Upper lobe of left lung (tissue), 6 donors: ENCODE measurements around the gene GXYLT1. TPM values are rescaled to one million over a fixed set of nuclear protein-coding genes. Genes with fewer than 3 reads are reported as not detected.
A peak's percentile ranks its signal among the peaks of the same experiment; 100 is the strongest.
"Not testable (repeated sequence)": the region's sequence is repeated elsewhere in the genome, so short reads cannot be mapped to it uniquely, and the experiment has no call there.

Experiments
- ATAC-seq, 2 donors: fragments of 200-7000 bp; cut with Tn5 transposase; one replicate each; pipeline ENCODE4 v1.9.1; 2022; ENCODE audit warnings: mild to moderate bottlenecking in 2 of 2, moderate library complexity in 2 of 2; ENCODE audit not compliant: low FRiP score in 2 of 2
- DNase-seq, 2 donors: peaks; one replicate each; pipeline ENCODE4 v3.0.0-alpha.2; 2019 to 2020
- H3K27ac ChIP-seq, 4 donors: fragments of 200-600 bp; sonication (generic); one replicate each; pipeline ENCODE4 v1.5.1; 2016 to 2019
- H3K27me3 ChIP-seq, 4 donors: fragments of 200-600 bp; sonication (generic); one replicate each; pipeline ENCODE4 v1.5.1; 2017 to 2019
- H3K36me3 ChIP-seq, 4 donors: fragments of 200-600 bp; sonication (generic); one replicate each; pipeline ENCODE4 v1.5.1; 2016 to 2019
- H3K4me1 ChIP-seq, 4 donors: fragments of 200-600 bp; sonication (generic); one replicate each; pipeline ENCODE4 v1.5.1; 2018 to 2019
- H3K4me3 ChIP-seq, 4 donors: fragments of 200-600 bp; sonication (generic); one replicate each; pipeline ENCODE4 v1.5.1; 2017 to 2019; ENCODE audit warnings: mild to moderate bottlenecking in 2 of 4, moderate library complexity in 1 of 4
- H3K9me3 ChIP-seq, 4 donors: fragments of 200-600 bp; sonication (generic); one replicate each; pipeline ENCODE4 v1.5.1; 2018 to 2019
- EP300 ChIP-seq, 4 donors: sonication (generic); formaldehyde crosslinking; IDR thresholded peaks; one replicate each; pipeline ENCODE4 v1.5.1; 2017; ENCODE audit warnings: antibody characterized with exemption in 4 of 4, control low read depth in 2 of 4
- POLR2A ChIP-seq, 4 donors: fragments of 450-650 bp; IDR thresholded peaks; one replicate each; pipeline ENCODE4 v1.5.1; 2016 to 2017; ENCODE audit warnings: antibody characterized with exemption in 4 of 4, mild to moderate bottlenecking in 2 of 4
- POLR2AphosphoS5 ChIP-seq, 2 donors: sonication (generic); formaldehyde crosslinking; IDR thresholded peaks; one replicate each; pipeline ENCODE4 v1.5.1; 2017; ENCODE audit warnings: antibody characterized with exemption in 2 of 2
- WGBS, 2 donors: methylation state at CpG; one replicate each; pipeline ENCODE4 v1.1.5; 2017 to 2018; 5-methylcytosine and 5-hydroxymethylcytosine counted together
- total RNA-seq, 6 donors: library from RNA; depleted of rRNA in 4 of 6; stranded (reverse); fragments of >200 nt in 4 of 6; gene quantifications; one replicate each; pipeline versions ENCODE4 v1.1.0 to v1.2.1, GENCODE V29; 2016 to 2021
- TF ChIP-seq, protein P1 (sequence below), 6 experiments: fragments of 450-650 bp in 4 of 6; fragments of 200-600 bp in 2 of 6; sonication (generic) in 2 of 6; IDR thresholded peaks; one replicate each; pipeline ENCODE4 v1.5.1; 2016 to 2019; ENCODE audit warnings: antibody characterized with exemption in 6 of 6
- donor health status: DM: no; HTN: no; CAD: no; lungs with moderate emphysema.
- donor health status: DM: no; HTN: yes; CAD: no; lungs with severe emphysema.

The GXYLT1 gene
- total RNA-seq, 6 donors from 2014 or later, result 11.3 to 24.6 (median 12.3) TPM

GRCh38 chr12:42053456-42053855 lies 91.2 kb downstream of the GXYLT1 start:
- no peaks in the 10 kb centered on the region for H3K4me1 ChIP-seq
- 81 to 86% methylated on average over 2 of the region's 2 CpGs for WGBS, 2 donors
- TF ChIP-seq POLR2A (IDR thresholded peaks at IDR 0.05) (no peak), EP300 (IDR thresholded peaks at IDR 0.05) (no peak), POLR2AphosphoS5 (IDR thresholded peaks at IDR 0.05) (no peak)
- TF ChIP-seq, protein P1, sequence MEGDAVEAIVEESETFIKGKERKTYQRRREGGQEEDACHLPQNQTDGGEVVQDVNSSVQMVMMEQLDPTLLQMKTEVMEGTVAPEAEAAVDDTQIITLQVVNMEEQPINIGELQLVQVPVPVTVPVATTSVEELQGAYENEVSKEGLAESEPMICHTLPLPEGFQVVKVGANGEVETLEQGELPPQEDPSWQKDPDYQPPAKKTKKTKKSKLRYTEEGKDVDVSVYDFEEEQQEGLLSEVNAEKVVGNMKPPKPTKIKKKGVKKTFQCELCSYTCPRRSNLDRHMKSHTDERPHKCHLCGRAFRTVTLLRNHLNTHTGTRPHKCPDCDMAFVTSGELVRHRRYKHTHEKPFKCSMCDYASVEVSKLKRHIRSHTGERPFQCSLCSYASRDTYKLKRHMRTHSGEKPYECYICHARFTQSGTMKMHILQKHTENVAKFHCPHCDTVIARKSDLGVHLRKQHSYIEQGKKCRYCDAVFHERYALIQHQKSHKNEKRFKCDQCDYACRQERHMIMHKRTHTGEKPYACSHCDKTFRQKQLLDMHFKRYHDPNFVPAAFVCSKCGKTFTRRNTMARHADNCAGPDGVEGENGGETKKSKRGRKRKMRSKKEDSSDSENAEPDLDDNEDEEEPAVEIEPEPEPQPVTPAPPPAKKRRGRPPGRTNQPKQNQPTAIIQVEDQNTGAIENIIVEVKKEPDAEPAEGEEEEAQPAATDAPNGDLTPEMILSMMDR (IDR thresholded peaks at IDR 0.05), result no peak
- no peak overlapping the region for H3K4me3 ChIP-seq
- no peak for ATAC-seq
- no peak for DNase-seq
- no peak overlapping the region for H3K27ac ChIP-seq
- no peaks in the 10 kb centered on the region for H3K36me3 ChIP-seq
- H3K27me3 ChIP-seq, result no peaks in the 10 kb centered on the region
- H3K9me3 ChIP-seq, result no peaks in the 10 kb centered on the region

- not testable (repeated sequence) for H3K4me3 ChIP-seq, H3K27me3 ChIP-seq, H3K36me3 ChIP-seq, DNase-seq, H3K4me1 ChIP-seq, H3K9me3 ChIP-seq, H3K27ac ChIP-seq, ATAC-seq
- 83 to 94% methylated on average over 6 to 8 of the region's 8 CpGs for WGBS, 2 donors
Measured at GRCh38 chr12:42048980-42049379, 95.7 kb downstream of the GXYLT1 start.

- H3K4me1 ChIP-seq, result no peaks in the 10 kb centered on the region
- H3K27me3 ChIP-seq, result no peaks in the 10 kb centered on the region
- DNase-seq (no peak), ATAC-seq (no peak)
- H3K9me3 ChIP-seq, result no peaks in the 10 kb centered on the region
- H3K4me3 ChIP-seq, result no peak overlapping the region
- TF ChIP-seq EP300 (IDR thresholded peaks at IDR 0.05), result no peak
- TF ChIP-seq POLR2AphosphoS5 (IDR thresholded peaks at IDR 0.05), result no peak
- TF ChIP-seq, protein P1 (IDR thresholded peaks at IDR 0.05), result no peak
- TF ChIP-seq POLR2A (IDR thresholded peaks at IDR 0.05), result no peak
- no peak overlapping the region for H3K27ac ChIP-seq
- H3K36me3 ChIP-seq, result no peaks in the 10 kb centered on the region
Measured at GRCh38 chr12:42039577-42039976, 105.1 kb downstream of the GXYLT1 start.

DNA sequence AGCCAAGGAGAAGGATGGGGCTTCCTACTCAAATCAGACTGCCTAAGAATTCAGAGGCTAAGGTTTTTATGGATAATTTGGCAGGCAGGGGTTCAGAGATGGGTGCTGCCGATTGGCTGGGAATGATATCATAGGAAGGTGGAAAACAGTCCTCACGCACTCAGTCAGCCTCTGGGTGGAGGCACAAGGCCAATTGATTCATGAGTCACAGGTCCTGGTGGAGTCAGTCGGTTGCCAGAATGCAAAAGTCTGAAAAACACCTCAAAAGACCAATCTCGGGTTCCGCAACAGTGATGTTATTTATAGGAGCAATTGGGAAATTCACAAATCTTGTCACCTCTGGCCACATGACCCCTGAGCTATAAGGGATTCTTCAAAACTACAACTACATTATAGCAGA lies 105.5 kb downstream of the GXYLT1 start:
- Histone ChIP-seq H3K4me3 (no peak overlapping the region), H3K36me3 (no peaks in the 10 kb centered on the region), H3K27ac (no peak overlapping the region), H3K27me3 (no peaks in the 10 kb centered on the region), H3K9me3 (no peaks in the 10 kb centered on the region), H3K4me1 (no peaks in the 10 kb centered on the region)
- WGBS, 2 donors, result 80% methylated on average over 5 of the region's 5 CpGs
- TF ChIP-seq EP300 (IDR thresholded peaks at IDR 0.05) (no peak), POLR2AphosphoS5 (IDR thresholded peaks at IDR 0.05) (no peak), POLR2A (IDR thresholded peaks at IDR 0.05) (no peak)
- TF ChIP-seq, protein P1 (IDR thresholded peaks at IDR 0.05), result no peak
- ATAC-seq (peak in 1 of 2 donors; percentile 89), DNase-seq (no peak)

DNA sequence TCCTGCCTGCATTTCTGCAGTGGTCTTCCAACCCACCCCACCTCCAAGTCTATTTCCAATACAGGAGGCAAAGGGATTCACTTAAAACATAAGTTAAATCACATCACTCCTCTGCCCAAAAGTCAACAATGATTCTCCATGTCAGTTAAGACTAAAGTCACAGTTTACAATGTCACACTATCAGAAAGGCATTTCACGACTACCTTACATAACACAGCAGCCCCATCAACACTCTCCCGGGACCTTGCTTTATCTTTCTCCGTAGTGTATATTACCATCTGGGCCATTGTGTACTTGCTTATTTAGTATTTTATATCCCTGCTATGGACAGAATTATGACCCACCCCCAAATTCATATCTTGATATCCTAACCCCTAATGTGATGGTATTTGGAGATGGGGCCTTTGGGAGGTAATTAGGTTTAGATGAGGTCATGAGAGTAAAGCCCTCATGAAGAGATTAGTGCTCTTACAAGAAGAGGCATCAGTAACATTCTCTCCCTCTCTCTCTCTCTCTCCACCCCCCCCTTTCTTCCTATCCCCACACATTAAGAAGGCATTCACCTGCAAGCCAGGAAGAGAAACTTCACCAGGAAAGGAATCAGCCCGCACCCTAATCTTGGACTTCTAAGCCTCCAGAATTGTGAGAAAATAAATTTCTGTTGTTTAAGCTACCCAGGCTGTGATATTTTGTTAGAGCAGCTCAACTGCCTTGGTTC lies 112.7 kb downstream of the GXYLT1 start:
- TF ChIP-seq, protein P1 (IDR thresholded peaks at IDR 0.05), result no peak
- TF ChIP-seq POLR2A (IDR thresholded peaks at IDR 0.05) (no peak), EP300 (IDR thresholded peaks at IDR 0.05) (no peak), POLR2AphosphoS5 (IDR thresholded peaks at IDR 0.05) (no peak)
- Histone ChIP-seq H3K36me3 (no peaks in the 10 kb centered on the region), H3K27me3 (no peaks in the 10 kb centered on the region), H3K27ac (no peak overlapping the region), H3K4me1 (no peaks in the 10 kb centered on the region), H3K4me3 (no peak overlapping the region), H3K9me3 (no peaks in the 10 kb centered on the region)
- 85 to 86% methylated on average over 4 of the region's 4 CpGs for WGBS, 2 donors
- DNase-seq (no peak), ATAC-seq (no peak)

Other genes with a start within 250 kb of the GXYLT1 start
- gene YAF2, start 93.4 kb upstream of the GXYLT1 start, total RNA-seq, result 10 to 100 TPM; 11.7 to 44.0 (median 29.8) TPM
- gene ZCRB1, start 181.2 kb upstream of the GXYLT1 start, total RNA-seq, result 10 to 100 TPM; 18.5 to 46.8 (median 36.8) TPM
- gene PPHLN1, start 181.3 kb upstream of the GXYLT1 start, total RNA-seq, result 10 to 100 TPM; 24.5 to 69.1 (median 46.7) TPM